IMR-90 (cell line): ENCODE data around the gene TPD52L2. TPM values are rescaled to one million over a fixed set of nuclear protein-coding genes. Genes with fewer than 3 reads are reported as not detected.
A peak's percentile ranks its signal among the peaks of the same experiment; 100 is the strongest.

ENCODE experiments used
- ATAC-seq: fragments of 200-7000 bp; cut with Tn5 transposase; 2 replicates; pipeline ENCODE4 v1.9.1; 2020; ENCODE audit warnings: low read depth, mild to moderate bottlenecking, moderate library complexity
- BruUV-seq: library from RNA; stranded (reverse); fragments of 400-500 nt; replicated peaks from 2 replicates; lab custom pipeline; 2021; lab: Mats Ljungman, UMichigan
- CTCF ChIA-PET: fragments of 300-600 bp; formaldehyde crosslinking; extraction: SDS; loops from one replicate; lab custom pipeline; 2021; ENCODE audit warnings: antibody characterized with exemption; lab: Yijun Ruan, JAX
- POLR2A ChIA-PET: fragments of 300-600 bp; sonication (Branson Sonifier 250); formaldehyde crosslinking; loops from one replicate; lab custom pipeline; 2022; ENCODE audit warnings: antibody characterized with exemption; ENCODE audit not compliant: unreplicated experiment; lab: Charles Lee
- DNase-seq: peaks from one replicate; pipeline ENCODE4 v3.0.0; 2013
- H2AFZ ChIP-seq: replicated peaks from 2 replicates; pipeline ENCODE3; 2013; ENCODE audit warnings: low read length, mild to moderate bottlenecking; ENCODE audit not compliant: poor library complexity
- H2AK5ac ChIP-seq: 2 replicates; pipeline ENCODE4 v1.6.1; 2013; ENCODE audit warnings: low read depth, low read length, inconsistent platforms
- H2AK9ac ChIP-seq: replicated peaks from 2 replicates; pipeline ENCODE3; 2013; ENCODE audit warnings: mild to moderate bottlenecking, low read depth, low read length, moderate library complexity; ENCODE audit not compliant: poor library complexity
- H2BK120ac ChIP-seq: 2 replicates; pipeline ENCODE4 v1.6.1; 2013; ENCODE audit warnings: low read depth, low read length, inconsistent platforms
- H2BK15ac ChIP-seq: 3 replicates; pipeline ENCODE4 v1.6.1; 2013; ENCODE audit warnings: low read depth, low read length, inconsistent platforms
- H2BK20ac ChIP-seq: 2 replicates; pipeline ENCODE4 v1.6.1; 2013; ENCODE audit warnings: low read depth, mild to moderate bottlenecking, inconsistent platforms, low read length, moderate library complexity
- H2BK5ac ChIP-seq: 2 replicates; pipeline ENCODE4 v1.6.1; 2013; ENCODE audit warnings: mild to moderate bottlenecking, low read depth, low read length, inconsistent platforms; ENCODE audit not compliant: poor library complexity, severe bottlenecking
- H3K14ac ChIP-seq: replicated peaks from 2 replicates; pipeline ENCODE4 v1.6.1; 2013; ENCODE audit warnings: low read depth, low read length, inconsistent platforms
- H3K18ac ChIP-seq: 2 replicates; pipeline ENCODE4 v1.6.1; 2013; ENCODE audit warnings: low read depth, low read length, control low read depth
- H3K23ac ChIP-seq: 2 replicates; pipeline ENCODE4 v1.6.1; 2013; ENCODE audit warnings: low read depth, low read length, inconsistent platforms
- H3K27ac ChIP-seq: 2 replicates; pipeline ENCODE4 v1.5.1; 2013; ENCODE audit warnings: mild to moderate bottlenecking, control low read depth, low read length; ENCODE audit not compliant: insufficient read depth
- H3K27me3 ChIP-seq: 2 replicates; pipeline ENCODE4 v1.6.1; 2013; ENCODE audit warnings: low read length; ENCODE audit not compliant: control insufficient read depth, insufficient read depth
- H3K36me3 ChIP-seq: 2 replicates; pipeline ENCODE4 v1.6.1; 2013; ENCODE audit warnings: low read length, mixed read lengths; ENCODE audit not compliant: control insufficient read depth, insufficient read depth
- H3K4ac ChIP-seq: 2 replicates; pipeline ENCODE4 v1.6.1; 2013; ENCODE audit warnings: low read depth, low read length, inconsistent platforms
- H3K4me1 ChIP-seq: 2 replicates; pipeline ENCODE4 v1.6.1; 2013; ENCODE audit warnings: low read length, mixed read lengths; ENCODE audit not compliant: control insufficient read depth, insufficient read depth
- H3K4me2 ChIP-seq: 2 replicates; pipeline ENCODE4 v1.6.1; 2013; ENCODE audit warnings: low read depth, mild to moderate bottlenecking, control low read depth, low read length, moderate library complexity
- H3K4me3 ChIP-seq: 2 replicates; pipeline ENCODE4 v1.5.1; 2013; ENCODE audit warnings: low read depth, mild to moderate bottlenecking, control low read depth, low read length, moderate library complexity; ENCODE audit not compliant: insufficient read depth
- H3K56ac ChIP-seq: 2 replicates; pipeline ENCODE4 v1.6.1; 2013; ENCODE audit warnings: low read length, inconsistent platforms; ENCODE audit not compliant: insufficient read depth; ENCODE audit errors: extremely low read depth
- H3K79me1 ChIP-seq, 2 experiments: 2 replicates each; pipeline ENCODE4 v1.6.1; 2013; ENCODE audit warnings: low read length in 2 of 2, inconsistent platforms in 1 of 2, low read depth in 1 of 2
- H3K9ac ChIP-seq: 2 replicates; pipeline ENCODE4 v1.6.1; 2013; ENCODE audit warnings: low read depth, low read length, control low read depth
- H3K9me1 ChIP-seq: 2 replicates; pipeline ENCODE4 v1.6.1; 2013; ENCODE audit warnings: low read length, inconsistent platforms; ENCODE audit not compliant: insufficient read depth
- H3K9me3 ChIP-seq: 2 replicates; pipeline ENCODE4 v1.6.1; 2013; ENCODE audit warnings: low read length; ENCODE audit not compliant: control insufficient read depth, insufficient read depth
- H4K20me1 ChIP-seq: 2 replicates; pipeline ENCODE4 v1.6.1; 2013; ENCODE audit warnings: low read length, inconsistent platforms; ENCODE audit not compliant: insufficient read depth
- H4K5ac ChIP-seq: 2 replicates; pipeline ENCODE4 v1.6.1; 2013; ENCODE audit warnings: mild to moderate bottlenecking, low read depth, low read length, control low read depth
- H4K8ac ChIP-seq, 2 experiments: 2 replicates each; pipeline ENCODE4 v1.6.1; 2013; ENCODE audit warnings: low read depth in 2 of 2, low read length in 2 of 2, control low read depth in 1 of 2, inconsistent platforms in 1 of 2
- H4K91ac ChIP-seq: 2 replicates; pipeline ENCODE4 v1.6.1; 2013; ENCODE audit warnings: low read depth, low read length, inconsistent platforms; ENCODE audit not compliant: insufficient read depth
- BHLHE40 ChIP-seq: fragments of 150-350 bp; IDR thresholded peaks from 2 replicates; pipeline ENCODE4 v1.6.1; 2016; ENCODE audit warnings: mild to moderate bottlenecking, low read depth, low read length
- CTCF ChIP-seq: conservative IDR thresholded peaks from 2 replicates; pipeline ENCODE4 v1.5.1; 2012; ENCODE audit warnings: mild to moderate bottlenecking, low read depth, low read length, improper control_type of control experiment
- MAZ ChIP-seq: IDR thresholded peaks from 2 replicates; pipeline ENCODE4 v1.6.1; 2012; ENCODE audit warnings: low read depth, mild to moderate bottlenecking, low read length, improper control_type of control experiment, moderate library complexity, borderline replicate concordance
- RFX5 ChIP-seq: IDR thresholded peaks from 2 replicates; pipeline ENCODE4 v1.8.0; 2012; ENCODE audit warnings: low read depth, mild to moderate bottlenecking, low read length, moderate library complexity
- SMC3 ChIP-seq: fragments of 150-350 bp; IDR thresholded peaks from 2 replicates; pipeline ENCODE4 v1.6.1; 2016; ENCODE audit warnings: low read depth, mild to moderate bottlenecking, antibody characterized with exemption, low read length, moderate library complexity
- USF2 ChIP-seq: fragments of 150-350 bp; IDR thresholded peaks from 2 replicates; pipeline ENCODE4 v1.6.1; 2017; ENCODE audit warnings: mild to moderate bottlenecking, antibody characterized with exemption, low read length, low read depth
- WGBS, 2 experiments: methylation state at CpG; one replicate each; pipeline versions ENCODE4 v1.1.5 to v1.1.7; 2013; ENCODE audit warnings: missing lambda C conversion rate in 2 of 2; ENCODE audit not compliant: insufficient read length in 1 of 2; ENCODE audit errors: extremely low coverage in 2 of 2; 5-methylcytosine and 5-hydroxymethylcytosine counted together
- dilution Hi-C: fragments of 300-500 bp; cut with HindIII; formaldehyde crosslinking; loops from one replicate; pipeline ENCODE4 v1.14.3; 2018; ENCODE audit warnings: low sequenced_read_pairs; ENCODE audit not compliant: unreplicated experiment
- in situ Hi-C: fragments of 300-500 bp; cut with MboI; formaldehyde crosslinking; loops from 3 replicates; pipeline ENCODE4 v1.14.3; 2019; ENCODE audit warnings: low sequenced_read_pairs, inconsistent platforms, mixed read lengths
- intact Hi-C: fragments of 100-400 bp; cut with micrococcal nuclease; formaldehyde crosslinking; loops from 2 replicates; pipeline ENCODE4 v1.10.0; 2022
- polyA plus RNA-seq, 3 experiments: library from polyadenylated mRNA; depleted of rRNA; stranded (reverse); fragments of >200 nt; gene quantifications; 2 replicates each; pipeline ENCODE4 v1.2.3, GENCODE V29; 2012; ENCODE audit warnings: low replicate concordance in 1 of 3
- total RNA-seq: library from RNA; depleted of rRNA; stranded (reverse); fragments of >200 nt; gene quantifications from 2 replicates; pipeline ENCODE4 v1.2.3, GENCODE V29; 2012

The TPD52L2 gene
- total and polyA plus RNA-seq, 2 of the 4 experiments (the other 2 are of a cell fraction) = 113 to 189 TPM

DNA sequence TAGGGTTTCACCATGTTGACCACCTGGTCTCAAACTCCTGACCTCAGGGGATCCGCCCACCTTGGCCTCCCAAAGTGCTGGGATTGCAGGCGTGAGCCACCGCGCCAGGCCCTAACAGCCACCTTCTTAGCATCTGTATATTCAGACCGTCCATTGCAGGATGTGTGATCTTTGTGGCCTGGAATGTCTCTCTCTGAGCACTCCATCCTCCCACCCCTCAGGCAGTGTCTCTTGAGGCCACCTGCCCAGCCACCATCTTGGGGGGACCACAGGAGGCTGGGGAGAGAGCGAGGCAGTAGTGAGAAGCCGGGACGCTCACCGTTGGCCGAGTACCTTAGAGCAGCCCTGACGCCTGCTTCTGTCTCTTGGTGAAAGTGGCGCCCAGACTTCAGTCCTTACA lies 48.7 kb downstream of the TPD52L2 start:
- H4K20me1 ChIP-seq = peaks cover 75% of the 10 kb centered on the region

More for the DNA sequence above, 48.7 kb downstream of the TPD52L2 start:
- Histone ChIP-seq H2AK9ac (peak overlapping the region; percentile 37), H3K27me3 (no peaks in the 10 kb centered on the region), H3K23ac (no peak overlapping the region), H4K5ac (no peak overlapping the region), H3K9ac (no peak overlapping the region), H4K91ac (no peak overlapping the region), H3K14ac (no peak overlapping the region), H3K56ac (no peak overlapping the region), H2BK20ac (no peak overlapping the region), H2BK120ac (no peak overlapping the region), H3K79me1 (peaks cover 14 to 62% of the 10 kb centered on the region in 2 experiments), H3K27ac (no peak overlapping the region), H3K36me3 (peaks cover 8% of the 10 kb centered on the region), H3K4me2 (no peak overlapping the region), H3K4me3 (no peak overlapping the region), H2AK5ac (no peak overlapping the region), H3K4me1 (peaks cover 4% of the 10 kb centered on the region; the same call in 1 of the 2 replicates), H3K9me3 (0 out of 2 replicates have a peak, but pooled peaks cover 2% of the 10 kb centered on the region), H3K18ac (no peak overlapping the region), H3K9me1 (no peaks in the 10 kb centered on the region), H4K8ac (no peak overlapping the region), H2BK5ac (no peak overlapping the region), H2AFZ (no peak overlapping the region), H3K4ac (no peak overlapping the region), H2BK15ac (no peak overlapping the region)
- WGBS, 2 experiments = 80% methylated on average over 1 of the region's 12 CpGs; no CpG with 5 or more reads in 1 of the 2 experiments
- no peak for DNase-seq
- ATAC-seq = no peak
- dilution Hi-C loops (no loop called here), intact Hi-C loops (no loop called here), in situ Hi-C loops (no loop called here)
- BruUV-seq = no TSS peak
- POLR2A ChIA-PET = no interaction called here
- TF ChIP-seq MAZ (no peak), RFX5 (no peak), USF2 (no peak), SMC3 (no peak), CTCF (no peak), BHLHE40 (no peak)
- CTCF ChIA-PET = no interaction called here
